Mesothelial cell of epicardium (in vitro differentiated cells): ENCODE measurements around the gene RBM12. TPM values are rescaled to one million over a fixed set of nuclear protein-coding genes. Genes with fewer than 3 reads are reported as not detected.

ENCODE experiments used
- DNase-seq, 2 experiments: peaks; one replicate each; pipeline ENCODE4 v3.0.0; 2021; ENCODE audit warnings: low spot score in 2 of 2; ENCODE audit not compliant: unreplicated experiment in 2 of 2
- H3K27ac Mint-ChIP-seq: 2 replicates; pipeline ENCODE4 v1.8.0; 2021; ENCODE audit warnings: mixed read lengths
- H3K27me3 Mint-ChIP-seq: 2 replicates; pipeline ENCODE4 v1.8.0; 2021; ENCODE audit warnings: low read depth, mixed read lengths
- H3K36me3 Mint-ChIP-seq: 2 replicates; pipeline ENCODE4 v1.8.0; 2021; ENCODE audit warnings: mixed read lengths
- H3K4me1 Mint-ChIP-seq: 2 replicates; pipeline ENCODE4 v1.8.0; 2021; ENCODE audit warnings: mixed read lengths
- H3K4me3 Mint-ChIP-seq: 2 replicates; pipeline ENCODE4 v1.8.0; 2021; ENCODE audit warnings: mild to moderate bottlenecking, moderate library complexity, mixed read lengths
- H3K9me3 Mint-ChIP-seq: 2 replicates; pipeline ENCODE4 v1.8.0; 2021; ENCODE audit warnings: mixed read lengths
- CTCF ChIP-seq: fragments of 200-600 bp; sonication (generic); IDR thresholded peaks from one replicate; pipeline ENCODE4 v1.5.0; 2021; ENCODE audit warnings: antibody characterized with exemption; ENCODE audit not compliant: unreplicated experiment
- total RNA-seq: library from RNA; stranded (reverse); gene quantifications from 3 replicates; pipeline ENCODE4 v1.2.1, GENCODE V29; 2021

The RBM12 gene
- total RNA-seq, 1 donor from 2014 or later = 154 TPM

GRCh38 chr20:35702051-35702823 lies 37.5 kb upstream of the RBM12 start:
- peaks cover 25% of the 10 kb centered on the region for H3K36me3 Mint-ChIP-seq
- H3K4me1 Mint-ChIP-seq = peaks cover 23% of the 10 kb centered on the region
- peak overlapping the region; percentile 79 for H3K27ac Mint-ChIP-seq
- no peak for DNase-seq
- H3K27me3 Mint-ChIP-seq = no peaks in the 10 kb centered on the region
- no peak overlapping the region for H3K4me3 Mint-ChIP-seq
- no peak for TF ChIP-seq CTCF
- H3K9me3 Mint-ChIP-seq = no peaks in the 10 kb centered on the region

DNA sequence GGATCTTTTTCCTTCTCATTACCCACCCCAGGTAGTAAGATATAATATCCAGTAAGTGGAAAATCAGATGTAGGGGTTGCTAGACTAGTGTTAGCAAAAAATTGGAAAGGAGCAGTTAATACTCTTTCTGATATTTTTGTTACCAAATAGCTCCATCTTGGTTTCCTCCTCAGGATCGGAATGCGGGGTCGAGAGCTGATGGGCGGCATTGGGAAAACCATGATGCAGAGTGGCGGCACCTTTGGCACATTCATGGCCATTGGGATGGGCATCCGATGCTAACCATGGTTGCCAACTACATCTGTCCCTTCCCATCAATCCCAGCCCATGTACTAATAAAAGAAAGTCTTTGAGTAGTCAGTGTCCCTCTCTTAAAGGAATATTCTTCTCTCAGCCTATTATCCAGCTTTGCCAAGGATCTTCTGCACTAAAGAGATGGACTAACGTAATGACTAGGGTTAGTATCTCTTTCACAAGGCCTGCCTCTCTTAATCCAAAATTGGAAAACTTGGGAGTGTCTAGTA lies 36.0 kb upstream of the RBM12 start:
- peak overlapping the region; percentile 99 for H3K27ac Mint-ChIP-seq
- no peaks in the 10 kb centered on the region for H3K9me3 Mint-ChIP-seq
- H3K36me3 Mint-ChIP-seq = peaks cover 22% of the 10 kb centered on the region
- peaks cover 23% of the 10 kb centered on the region for H3K4me1 Mint-ChIP-seq
- no peak for DNase-seq
- peak overlapping the region; percentile 84 for H3K4me3 Mint-ChIP-seq
- no peaks in the 10 kb centered on the region for H3K27me3 Mint-ChIP-seq
- TF ChIP-seq CTCF = no peak

GRCh38 chr20:35699957-35700624 lies 35.4 kb upstream of the RBM12 start:
- Mint-ChIP-seq H3K9me3 (no peaks in the 10 kb centered on the region), H3K4me3 (peak overlapping the region; percentile 84), H3K36me3 (peaks cover 24% of the 10 kb centered on the region), H3K27ac (peak overlapping the region; percentile 99), H3K27me3 (no peaks in the 10 kb centered on the region), H3K4me1 (peaks cover 23% of the 10 kb centered on the region)
- no peak for TF ChIP-seq CTCF
- DNase-seq = no peak

DNA sequence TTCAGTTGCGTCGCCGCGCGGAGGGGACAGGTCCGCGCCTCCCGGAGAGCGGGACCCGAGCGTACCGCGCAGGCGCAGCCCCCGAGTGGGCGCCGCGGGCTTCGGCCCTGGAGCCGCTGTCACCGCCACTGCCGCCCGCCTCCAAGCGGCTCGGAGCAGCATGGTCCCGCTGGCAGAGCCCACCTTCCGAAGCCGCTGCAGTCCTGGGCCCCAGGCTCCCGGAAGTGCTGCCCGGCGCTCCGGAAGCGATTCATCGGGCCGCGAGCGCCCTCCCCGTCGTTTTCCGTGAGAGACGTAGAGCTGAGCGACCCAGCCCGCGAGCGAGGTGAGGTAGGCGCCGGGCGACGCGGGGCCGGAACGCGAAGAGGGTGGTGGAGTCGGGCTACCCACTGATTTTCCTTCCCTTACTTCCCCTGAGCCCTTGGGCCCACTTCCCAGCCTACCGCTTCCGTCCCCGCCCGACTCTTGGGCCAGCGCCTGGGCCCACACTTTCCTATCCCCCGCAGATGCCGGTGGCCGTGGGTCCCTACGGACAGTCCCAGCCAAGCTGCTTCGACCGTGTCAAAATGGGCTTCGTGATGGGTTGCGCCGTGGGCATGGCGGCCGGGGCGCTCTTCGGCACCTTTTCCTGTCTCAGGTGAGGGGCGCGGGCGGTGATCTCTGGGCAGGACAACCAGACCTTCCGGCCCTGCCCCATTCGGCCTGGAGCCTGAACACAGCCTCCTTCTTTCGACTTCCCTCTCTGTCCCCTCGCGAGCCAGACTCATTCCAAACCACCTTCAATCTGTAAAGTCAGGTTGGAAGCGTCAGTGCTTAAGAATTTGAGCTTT lies 34.6 kb upstream of the RBM12 start, which contains the start of the genes NFS1 and ROMO1:
Gene NFS1, minus strand, starts transcription at position 226 of the 830 bp plus-strand sequence. Its CDS starts 64 bp downstream, at position 162.
Gene ROMO1, plus strand, starts transcription at position 279 of the 830 bp plus-strand sequence. Its CDS starts 228 bp downstream, at position 507.
- H3K27me3 Mint-ChIP-seq = no peaks in the 10 kb centered on the region
- peak within 1 kb of the TSS; percentile 84 for H3K4me3 Mint-ChIP-seq
- peaks cover 18% of the 10 kb centered on the region for H3K36me3 Mint-ChIP-seq
- peaks cover 23% of the 10 kb centered on the region for H3K4me1 Mint-ChIP-seq
- TF ChIP-seq CTCF = peak; percentile 35
- H3K9me3 Mint-ChIP-seq = no peaks in the 10 kb centered on the region
- H3K27ac Mint-ChIP-seq = peak within 1 kb of the TSS; percentile 99
- peak; percentile 77 to 88 for DNase-seq
